NCI-H345 treated with DMSO at 0.1 percent for 48 hours (cell line): ENCODE results near the gene PCGF2.

Experiments
- DNase-seq: peaks from one replicate; lab custom pipeline; 2025; ENCODE audit not compliant: unreplicated experiment; lab: John Stamatoyannopoulos, UW

PCGF2 gene

DNA sequence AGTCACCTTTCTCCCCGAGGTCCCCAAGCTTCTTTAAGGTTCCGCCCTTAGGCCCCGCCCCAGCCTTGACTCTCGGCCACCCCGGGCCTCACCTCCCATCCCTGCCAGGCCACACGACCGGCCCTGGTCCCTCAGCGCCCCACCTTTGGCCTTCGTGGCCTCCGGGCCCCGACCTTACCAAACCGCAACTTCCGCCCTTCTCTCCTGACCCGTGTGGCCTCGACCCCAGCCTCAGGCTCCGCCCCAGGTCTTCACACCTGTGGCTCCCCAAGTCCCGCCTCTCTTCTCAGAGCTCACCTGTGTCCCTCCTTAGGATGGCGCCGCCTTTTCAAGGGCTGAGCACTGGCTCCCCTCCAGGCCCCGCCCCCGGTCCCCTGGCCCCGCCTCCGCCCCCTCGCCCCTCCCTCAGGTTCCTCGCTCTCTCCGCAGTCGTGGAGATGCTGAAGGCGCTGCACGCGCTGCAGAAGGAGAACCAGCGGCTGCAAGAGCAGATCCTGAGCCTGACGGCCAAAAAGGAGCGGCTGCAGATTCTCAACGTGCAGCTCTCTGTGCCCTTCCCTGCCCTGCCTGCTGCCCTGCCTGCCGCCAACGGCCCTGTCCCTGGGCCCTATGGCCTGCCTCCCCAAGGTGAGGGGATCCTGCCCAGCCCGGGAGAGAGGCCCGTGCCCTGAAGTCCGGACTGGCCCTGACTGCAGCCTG is 28.0 kb downstream of the PCGF2 start:
- no peak for DNase-seq

DNA sequence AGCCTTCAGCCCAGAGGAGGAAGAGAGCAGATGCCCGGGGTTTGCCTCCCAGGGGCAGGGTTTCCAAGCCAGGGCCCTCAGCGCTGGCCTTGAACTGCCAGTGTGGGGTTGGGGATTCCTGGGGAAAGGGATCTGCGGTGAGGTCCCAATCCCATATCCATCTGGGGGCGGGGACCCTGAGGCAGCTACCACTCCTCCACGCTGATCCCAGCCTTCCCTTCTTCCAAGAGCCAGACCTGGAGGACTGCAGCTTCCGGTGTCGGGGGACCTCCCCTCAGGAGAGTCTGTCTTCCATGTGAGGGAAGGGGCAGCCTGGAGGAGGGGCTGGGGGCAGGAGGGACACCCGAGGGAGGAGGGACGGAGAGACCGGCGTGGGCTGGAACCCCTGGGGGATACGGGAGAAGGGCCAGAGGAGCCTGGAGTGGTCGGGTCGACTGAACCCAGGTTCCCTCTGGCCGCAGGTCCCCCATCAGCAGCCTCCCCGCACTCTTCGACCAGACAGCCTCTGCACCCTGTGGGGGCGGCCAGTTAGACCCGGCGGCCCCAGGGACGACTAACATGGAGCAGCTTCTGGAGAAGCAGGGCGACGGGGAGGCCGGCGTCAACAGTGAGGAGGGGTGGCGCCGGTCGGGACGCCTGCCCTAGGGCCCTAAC is 28.7 kb downstream of the PCGF2 start:
- DNase-seq, result no peak

DNA sequence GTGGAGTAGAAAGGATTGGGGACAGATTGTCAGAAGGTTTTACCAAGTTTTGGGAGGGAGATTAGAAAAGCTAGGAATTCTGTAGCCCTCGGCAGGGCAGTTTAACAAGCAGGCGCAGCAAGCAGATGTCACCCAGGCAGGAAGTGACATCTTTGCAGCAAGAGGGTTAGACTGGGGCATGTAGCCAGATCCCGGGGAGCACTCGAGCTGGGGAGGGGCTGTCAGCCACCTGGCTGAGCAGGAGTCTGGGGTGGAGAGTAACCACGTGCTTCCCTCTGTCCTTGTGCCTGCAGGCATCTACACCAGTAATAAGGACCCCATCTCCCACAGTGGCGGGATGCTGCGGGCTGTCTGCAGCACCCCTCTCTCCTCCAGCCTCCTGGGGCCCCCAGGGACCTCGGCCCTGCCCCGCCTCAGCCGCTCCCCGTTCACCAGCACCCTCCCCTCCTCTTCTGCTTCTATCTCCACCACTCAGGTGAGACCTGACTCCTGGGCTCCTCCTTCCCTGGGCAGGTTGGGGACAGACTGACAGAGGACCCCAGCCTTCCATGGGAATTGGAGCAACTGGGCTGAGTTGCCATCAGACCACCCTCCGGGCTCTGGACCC is 30.9 kb downstream of the PCGF2 start:
- no peak for DNase-seq

DNA sequence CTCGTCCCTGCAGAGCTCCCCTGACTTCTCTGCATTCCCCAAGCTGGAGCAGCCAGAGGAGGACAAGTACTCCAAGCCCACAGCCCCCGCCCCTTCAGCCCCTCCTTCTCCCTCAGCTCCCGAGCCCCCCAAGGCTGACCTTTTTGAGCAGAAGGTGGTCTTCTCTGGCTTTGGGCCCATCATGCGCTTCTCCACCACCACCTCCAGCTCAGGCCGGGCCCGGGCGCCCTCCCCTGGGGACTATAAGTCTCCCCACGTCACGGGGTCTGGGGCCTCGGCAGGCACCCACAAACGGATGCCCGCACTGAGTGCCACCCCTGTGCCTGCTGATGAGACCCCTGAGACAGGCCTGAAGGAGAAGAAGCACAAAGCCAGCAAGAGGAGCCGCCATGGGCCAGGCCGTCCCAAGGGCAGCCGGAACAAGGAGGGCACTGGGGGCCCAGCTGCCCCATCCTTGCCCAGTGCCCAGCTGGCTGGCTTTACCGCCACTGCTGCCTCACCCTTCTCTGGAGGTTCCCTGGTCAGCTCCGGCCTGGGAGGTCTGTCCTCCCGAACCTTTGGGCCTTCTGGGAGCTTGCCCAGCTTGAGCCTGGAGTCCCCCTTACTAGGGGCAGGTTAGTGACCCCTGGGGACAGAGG is 31.6 kb downstream of the PCGF2 start:
- no peak for DNase-seq

DNA sequence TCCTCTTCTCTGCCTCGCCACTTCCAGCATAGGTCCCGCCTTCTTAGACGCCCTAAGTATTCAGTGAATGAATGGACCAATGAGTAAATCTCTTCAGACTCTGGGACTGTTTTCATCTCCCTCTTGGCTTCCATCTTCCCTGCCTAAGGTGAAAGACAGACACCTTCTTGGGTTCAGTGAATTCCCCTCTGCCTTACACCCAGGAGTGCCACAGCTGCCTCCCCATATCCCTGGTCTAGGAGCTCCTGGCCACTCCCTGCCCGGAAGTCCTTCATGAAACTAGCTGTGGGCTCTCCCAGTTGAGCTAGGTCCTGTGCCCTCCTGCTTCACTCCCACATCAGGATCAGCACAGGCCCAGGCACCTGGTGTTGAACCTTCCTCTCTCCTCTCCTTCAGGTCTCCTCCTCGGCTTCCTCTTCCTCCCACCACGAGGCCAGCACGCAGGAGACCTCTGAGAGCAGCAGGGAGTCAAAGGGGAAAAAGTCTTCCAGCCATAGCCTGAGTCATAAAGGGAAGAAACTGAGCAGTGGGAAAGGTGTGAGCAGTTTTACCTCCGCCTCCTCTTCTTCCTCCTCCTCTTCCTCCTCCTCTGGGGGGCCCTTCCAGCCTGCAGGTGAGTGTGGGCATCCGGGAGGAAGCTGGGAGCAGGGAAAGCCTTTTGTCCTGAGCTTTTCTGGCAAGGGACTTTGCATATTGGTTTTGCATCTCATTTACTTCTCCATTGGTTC is 32.8 kb downstream of the PCGF2 start:
- no peak for DNase-seq

DNA sequence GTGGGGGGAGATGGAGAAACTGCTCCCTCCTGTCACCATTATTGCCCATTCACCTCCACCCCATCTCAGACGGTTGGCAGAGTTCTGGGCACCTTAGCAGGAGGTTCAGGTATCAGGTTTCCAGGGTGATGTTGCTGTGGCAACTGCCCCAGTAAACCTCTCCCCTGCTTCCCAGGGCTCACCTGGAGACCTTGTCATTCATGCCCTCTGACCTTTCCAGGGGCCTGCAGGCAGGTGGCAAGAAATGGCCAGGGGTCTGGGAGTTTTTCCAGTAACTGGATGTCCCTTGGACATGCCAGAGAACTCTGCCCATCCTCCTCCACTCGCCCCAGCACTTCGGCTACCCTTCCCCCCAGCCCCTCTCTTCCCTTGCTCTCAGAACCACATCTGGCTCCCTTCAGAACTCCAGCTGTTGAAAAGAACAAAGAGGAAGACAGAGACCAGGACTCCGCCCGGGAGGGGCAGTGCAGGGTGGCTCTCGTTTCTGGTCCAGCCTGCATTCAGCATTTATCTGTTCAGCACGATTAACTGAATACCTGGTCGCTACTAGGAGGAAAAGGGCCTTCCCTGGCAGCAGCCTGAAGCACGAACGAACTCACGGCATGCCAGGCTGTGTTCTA is 34.6 kb downstream of the PCGF2 start:
- DNase-seq, result no peak

DNA sequence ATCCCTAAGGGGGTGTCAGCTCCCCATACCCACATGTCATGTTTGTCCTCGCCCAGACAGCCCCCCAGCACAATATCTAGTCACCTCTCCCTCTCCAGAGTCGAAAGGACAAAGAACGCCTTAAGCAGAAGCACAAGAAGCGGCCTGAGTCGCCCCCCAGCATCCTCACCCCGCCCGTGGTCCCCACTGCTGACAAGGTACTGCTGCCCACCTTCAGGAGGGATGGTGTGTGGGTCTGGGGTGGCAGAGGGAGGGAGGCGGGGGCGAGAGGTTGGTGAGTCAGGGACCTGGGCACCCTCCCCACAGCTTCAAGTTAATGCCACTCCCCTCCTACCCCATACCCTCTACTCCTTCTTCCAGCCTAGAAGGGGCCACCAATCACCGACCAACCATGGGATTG is 35.5 kb downstream of the PCGF2 start:
- DNase-seq, result no peak

DNA sequence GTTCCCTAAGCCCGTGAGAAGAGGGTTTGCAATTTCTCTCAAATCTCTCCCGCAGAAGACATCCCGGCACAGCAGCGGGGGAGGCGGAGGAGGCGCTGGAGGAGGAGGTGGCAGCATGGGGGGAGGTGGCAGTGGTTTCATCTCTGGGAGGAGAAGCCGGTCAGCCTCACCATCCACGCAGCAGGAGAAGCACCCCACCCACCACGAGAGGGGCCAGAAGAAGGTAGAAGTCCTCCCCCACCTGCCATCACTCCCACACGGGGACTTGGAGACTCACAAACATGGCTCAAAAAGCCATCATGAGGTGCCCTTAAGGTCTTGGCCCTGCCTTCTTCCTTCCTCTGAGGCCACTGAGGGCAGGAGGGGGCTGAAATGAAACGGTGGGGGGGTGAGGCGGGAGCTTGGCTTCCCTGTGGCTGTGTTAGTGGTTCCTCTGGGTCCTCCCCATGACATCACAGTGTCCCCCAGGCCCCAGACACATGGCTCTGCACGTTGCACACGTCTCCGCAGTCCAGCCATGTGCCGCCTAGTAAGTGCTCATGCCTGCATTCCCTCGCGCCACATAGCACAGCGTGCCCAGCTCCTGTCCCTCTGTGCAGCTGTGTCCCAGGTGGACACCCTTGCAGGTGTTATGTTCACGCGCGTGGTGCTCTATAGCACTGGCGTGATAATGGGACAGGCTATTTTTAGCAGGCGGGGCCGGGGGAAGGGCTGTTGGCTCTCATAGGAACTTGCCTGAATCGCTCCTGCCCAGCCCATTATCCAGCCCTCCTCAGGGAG is 36.2 kb downstream of the PCGF2 start:
- no peak for DNase-seq

DNA sequence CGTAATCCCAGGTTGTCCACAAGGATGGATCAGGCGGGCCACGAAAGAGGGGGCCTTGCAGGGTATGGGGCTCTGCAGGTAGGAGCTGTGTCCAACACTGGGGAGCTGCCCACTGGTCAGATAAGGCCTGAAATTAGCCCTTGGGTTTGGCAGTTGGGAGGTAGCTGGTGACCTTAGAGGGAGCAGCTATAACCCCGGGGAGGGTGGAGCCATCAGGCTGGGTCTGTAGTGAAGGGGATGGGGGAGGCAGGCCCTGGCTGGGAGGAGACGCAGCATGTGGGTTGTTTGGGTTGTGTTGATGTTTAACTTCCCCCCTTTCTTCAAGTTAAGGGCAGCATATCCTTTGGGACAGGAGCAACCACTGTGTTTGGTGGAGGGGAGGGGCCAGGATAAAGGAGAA is 37.2 kb downstream of the PCGF2 start:
- DNase-seq, result no peak

DNA sequence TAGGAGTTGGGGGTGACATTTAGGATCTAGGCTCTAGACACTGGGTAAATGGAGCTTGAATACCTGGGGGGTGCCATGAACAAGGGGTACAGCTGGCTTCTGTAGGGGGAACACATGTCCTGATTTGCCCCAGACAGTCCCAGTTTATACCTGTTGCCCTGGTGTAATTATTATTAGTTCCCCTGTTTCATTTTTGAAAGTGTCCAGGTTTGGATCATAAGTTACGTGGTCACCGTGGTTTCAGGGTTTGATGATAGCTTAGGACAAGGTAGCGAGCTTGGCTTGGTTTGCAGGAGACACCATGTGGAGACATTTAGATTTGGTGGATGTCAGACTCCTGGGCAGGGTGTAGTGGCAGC is 37.6 kb downstream of the PCGF2 start:
- DNase-seq, result no peak

DNA sequence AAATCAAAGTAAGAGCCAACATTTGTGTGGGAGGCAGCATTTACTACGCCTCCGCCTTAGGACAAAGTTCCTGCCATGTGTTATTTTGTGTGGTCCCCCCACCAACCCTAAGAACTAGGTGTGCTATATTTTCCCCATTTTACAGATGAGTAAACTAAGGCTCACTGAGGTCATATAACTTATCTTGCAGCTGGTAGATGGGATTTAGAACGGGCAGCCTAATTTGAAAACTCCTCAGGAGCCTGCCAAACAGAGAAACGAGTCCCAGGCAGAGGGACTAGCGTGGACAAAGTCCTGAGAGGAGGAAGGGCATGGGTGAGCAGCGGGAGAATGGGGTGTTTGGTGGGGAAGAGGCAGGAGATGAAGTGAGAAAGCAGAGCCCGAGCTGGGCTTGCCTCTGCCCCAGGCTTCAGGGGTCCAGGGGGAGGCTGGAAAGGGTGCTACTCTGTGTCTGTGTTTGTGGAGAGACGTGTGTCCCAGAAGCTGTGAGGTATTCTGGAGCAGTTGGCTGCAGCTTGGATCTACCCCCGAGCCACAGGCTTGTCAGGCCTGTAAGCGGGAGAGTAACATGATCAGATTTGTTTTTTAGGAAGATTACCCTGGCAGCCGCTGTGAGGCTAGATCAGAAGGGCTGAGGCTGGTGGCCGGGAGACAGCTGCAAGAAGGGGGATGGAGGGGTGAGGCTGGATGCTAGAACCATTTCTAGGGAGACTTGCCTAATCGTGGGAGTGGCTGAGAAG is 38.1 kb downstream of the PCGF2 start:
- DNase-seq, result no peak

DNA sequence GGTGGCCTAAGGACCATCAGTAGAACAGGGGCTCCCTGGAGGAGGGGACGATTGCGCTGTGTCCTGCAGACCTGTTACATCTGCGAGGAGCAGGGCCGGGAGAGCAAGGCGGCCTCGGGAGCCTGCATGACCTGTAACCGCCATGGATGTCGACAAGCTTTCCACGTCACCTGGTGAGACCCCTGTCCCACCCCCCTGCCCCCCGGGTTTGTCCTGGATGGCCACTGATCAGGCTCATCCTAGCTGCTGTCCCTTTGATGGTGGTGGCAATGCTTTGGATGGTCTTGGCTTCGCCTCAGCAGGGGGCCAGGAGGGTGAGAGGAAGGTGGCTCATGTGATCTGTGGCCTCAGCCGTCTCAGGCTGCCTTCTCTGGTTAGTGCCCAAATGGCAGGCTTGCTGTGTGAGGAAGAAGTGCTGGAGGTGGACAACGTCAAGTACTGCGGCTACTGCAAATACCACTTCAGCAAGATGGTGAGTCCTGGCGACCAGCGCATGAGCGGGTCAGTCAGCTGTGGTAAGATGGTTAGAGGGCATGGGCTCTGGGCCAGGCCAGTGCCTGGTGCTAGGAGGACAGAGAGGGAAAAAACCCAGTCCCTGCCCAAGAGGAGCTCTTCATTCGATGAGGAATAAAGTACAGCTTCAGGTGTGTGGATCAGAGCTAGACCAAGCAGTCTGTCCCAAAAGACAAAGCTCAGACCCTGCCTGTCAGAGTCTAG is 38.9 kb downstream of the PCGF2 start:
- no peak for DNase-seq

DNA sequence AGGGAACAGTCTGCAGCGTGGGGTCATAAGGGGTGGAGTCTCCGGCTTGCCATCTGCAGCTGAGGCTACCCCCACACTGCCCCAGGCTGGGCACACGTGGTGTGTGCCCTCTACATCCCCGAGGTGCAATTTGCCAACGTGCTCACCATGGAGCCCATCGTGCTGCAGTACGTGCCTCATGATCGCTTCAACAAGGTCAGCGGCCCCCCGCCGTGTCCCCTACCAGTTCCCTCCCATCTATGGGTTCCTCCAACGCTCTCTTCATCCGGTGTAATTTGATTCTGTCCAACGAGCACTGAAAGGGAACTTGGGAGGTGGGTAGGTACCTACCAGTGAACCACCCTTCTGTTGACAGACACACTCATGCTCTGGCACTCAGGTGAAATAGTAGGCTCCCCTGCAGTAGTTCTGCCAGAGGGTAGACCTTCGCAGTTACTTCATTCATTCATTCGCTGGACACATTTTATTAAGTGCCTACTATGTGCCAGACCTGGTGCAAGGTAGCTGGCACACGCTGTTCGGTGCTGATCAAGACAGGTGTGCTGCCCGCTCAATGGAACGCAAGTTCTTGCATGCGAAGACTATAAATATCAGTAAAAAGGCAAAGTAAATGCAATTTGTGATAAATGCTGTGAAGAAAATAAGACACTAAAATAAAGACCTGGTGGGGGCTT is 40.3 kb downstream of the PCGF2 start:
- no peak for DNase-seq

DNA sequence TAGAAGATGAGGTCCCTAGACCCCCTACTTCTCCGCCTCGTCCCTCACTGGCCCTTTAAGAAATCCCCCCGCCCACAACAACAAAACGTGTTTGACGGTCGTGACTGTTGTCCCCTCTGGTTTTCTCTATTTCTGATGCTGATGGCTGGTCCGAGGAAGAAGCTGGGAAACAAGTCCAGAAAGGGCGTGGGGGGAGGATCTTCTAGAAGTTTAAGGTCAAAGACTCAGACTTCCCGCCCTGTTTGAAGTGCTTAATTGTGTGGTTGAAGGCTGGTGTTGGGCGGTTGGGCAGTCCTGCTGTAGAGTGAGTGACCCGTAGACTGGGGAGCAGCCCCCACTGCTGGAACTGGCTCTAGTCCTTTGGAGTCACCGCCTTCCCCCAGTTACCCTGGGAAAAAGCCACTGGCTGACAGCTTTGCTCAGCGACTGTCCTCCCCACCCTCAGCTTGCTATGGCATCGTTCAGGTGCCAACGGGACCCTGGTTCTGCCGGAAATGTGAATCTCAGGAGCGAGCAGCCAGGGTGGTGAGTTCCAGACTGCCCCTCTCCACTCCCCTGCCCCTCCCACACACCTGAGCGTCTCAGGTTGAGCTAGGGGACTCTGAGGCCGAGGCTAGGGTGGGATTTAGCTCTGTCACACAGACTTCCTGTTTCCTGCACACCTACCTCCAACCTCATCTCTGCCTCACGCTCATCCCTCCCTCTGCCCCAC is 41.5 kb downstream of the PCGF2 start:
- no peak for DNase-seq

DNA sequence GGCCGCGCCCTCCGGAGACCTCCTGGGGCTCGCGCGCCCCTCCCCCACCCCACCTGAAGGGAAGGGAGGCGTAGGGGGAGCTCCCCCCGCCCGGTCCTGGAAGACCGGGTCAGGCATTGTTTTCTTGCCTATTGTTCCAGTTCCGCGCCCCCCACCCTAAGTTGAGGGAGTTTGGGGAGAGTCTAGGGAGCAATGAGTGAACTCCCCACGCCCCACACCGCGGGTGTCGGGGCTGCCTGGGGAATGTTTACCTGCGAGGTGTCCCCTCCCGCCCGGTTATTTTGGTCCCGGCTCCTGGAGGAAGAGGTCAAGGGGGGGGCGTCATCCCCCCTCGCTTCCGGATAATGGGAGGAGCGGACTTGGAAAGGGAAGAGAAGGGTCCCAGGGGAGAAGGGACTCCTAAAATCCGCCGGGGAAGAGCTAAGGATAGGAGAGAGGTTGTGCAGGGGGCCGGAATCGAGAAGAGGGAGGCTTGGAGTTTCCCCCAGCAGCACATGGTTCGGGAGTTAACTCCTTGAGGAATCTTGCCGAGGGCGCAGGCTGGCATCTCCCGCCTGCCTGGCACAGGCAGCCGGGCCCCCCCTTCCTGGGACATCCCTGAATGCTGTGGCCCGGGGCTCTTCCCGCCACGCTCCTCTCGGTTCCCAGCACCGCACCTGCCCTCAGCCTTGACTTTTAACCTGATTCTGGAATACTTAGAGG is 42.2 kb downstream of the PCGF2 start:
- peak; percentile 4 for DNase-seq

DNA sequence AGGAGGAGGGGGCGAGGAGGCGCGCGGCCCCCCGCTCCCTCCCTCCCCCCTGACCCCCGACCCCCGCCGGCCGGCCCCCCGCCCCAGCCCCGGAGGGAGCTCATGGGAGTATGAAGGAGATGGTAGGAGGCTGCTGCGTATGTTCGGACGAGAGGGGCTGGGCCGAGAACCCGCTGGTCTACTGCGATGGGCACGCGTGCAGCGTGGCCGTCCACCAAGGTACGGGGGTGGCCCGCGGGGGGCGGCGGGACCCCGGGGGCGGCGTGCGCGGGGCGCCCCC is 42.7 kb downstream of the PCGF2 start:
- DNase-seq, result no peak
